Neural cell (in vitro differentiated cells): ENCODE results near the gene ZBTB7C.

Experiments used
- EP300 ChIP-seq: fragments of 450-650 bp; conservative IDR thresholded peaks from 2 replicates; pipeline ENCODE4 v1.6.1; 2014; ENCODE audit warnings: antibody characterized with exemption, mild to moderate bottlenecking, moderate library complexity; ENCODE audit not compliant: poor library complexity, severe bottlenecking
- EZH2 ChIP-seq: fragments of 200-600, 300-800 bp; shearing (Covaris generic), sonication (generic); IDR thresholded peaks from 2 replicates; pipeline ENCODE4 v1.6.1; 2014; ENCODE audit warnings: antibody characterized with exemption, low read length, borderline replicate concordance, mild to moderate bottlenecking; ENCODE audit not compliant: insufficient read depth, poor library complexity, severe bottlenecking
- MXI1 ChIP-seq: fragments of 450-650 bp; conservative IDR thresholded peaks from 2 replicates; pipeline ENCODE4 v1.6.1; 2014; ENCODE audit warnings: antibody characterized with exemption, mild to moderate bottlenecking; ENCODE audit not compliant: poor library complexity, severe bottlenecking
- POLR2AphosphoS5 ChIP-seq: IDR thresholded peaks from 2 replicates; pipeline ENCODE4 v1.6.1; 2012
- RAD21 ChIP-seq: fragments of 450-650 bp; conservative IDR thresholded peaks from 2 replicates; pipeline ENCODE4 v1.6.1; 2014; ENCODE audit warnings: antibody characterized with exemption, mild to moderate bottlenecking, moderate library complexity
- SMC3 ChIP-seq: fragments of 450-650 bp; conservative IDR thresholded peaks from 2 replicates; pipeline ENCODE4 v1.6.1; 2014; ENCODE audit warnings: antibody characterized with exemption, mild to moderate bottlenecking, moderate library complexity; ENCODE audit not compliant: poor library complexity
- TAF1 ChIP-seq: IDR thresholded peaks from 2 replicates; pipeline ENCODE4 v1.6.1; 2012; ENCODE audit warnings: low read depth
- TF ChIP-seq, protein P1 (sequence below): fragments of 450-650 bp; IDR thresholded peaks from 2 replicates; pipeline ENCODE4 v1.5.1; 2014; ENCODE audit warnings: antibody characterized with exemption, mild to moderate bottlenecking, moderate library complexity; ENCODE audit not compliant: poor library complexity, severe bottlenecking
- TF ChIP-seq, protein P2 (sequence below): IDR thresholded peaks from 2 replicates; pipeline ENCODE4 v1.6.1; 2012; ENCODE audit warnings: borderline replicate concordance

DNA sequence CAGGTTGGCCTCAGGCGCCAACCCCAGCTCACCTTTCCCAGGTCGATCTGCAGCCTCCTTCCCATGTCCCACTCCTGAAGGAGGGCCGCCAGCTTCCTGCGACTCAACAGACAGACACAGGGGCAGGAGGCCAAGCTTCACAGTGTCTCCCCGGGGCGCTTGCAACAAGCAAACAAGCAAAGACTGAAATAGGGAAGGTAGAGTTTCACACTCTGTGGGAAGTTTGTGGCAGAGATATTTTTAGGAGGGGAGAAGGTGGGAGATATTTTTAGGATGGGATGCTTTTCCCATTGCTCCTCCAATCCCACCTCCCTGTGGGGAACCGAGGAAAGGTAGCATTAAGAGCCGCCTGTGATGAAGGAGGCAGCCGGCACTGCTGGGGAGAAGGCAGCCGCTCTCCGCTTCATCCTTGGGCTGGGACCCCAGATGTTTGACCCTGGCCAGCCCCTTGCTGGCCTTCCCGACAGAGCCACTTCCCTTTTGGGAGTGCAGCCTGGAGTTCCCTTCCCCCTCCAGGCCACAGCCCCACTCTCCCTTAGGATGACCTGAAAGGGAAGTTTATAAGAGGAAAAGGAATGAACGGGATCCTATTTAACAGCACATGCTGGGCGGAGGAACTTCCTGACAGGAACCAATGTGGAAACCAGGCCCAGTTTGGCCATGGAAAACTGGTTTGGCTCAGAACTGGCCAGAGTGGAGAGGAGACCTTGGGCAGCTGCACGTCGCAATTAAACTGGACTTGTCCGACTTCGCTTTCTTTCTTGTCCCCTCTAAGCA is 336.6 kb downstream of the ZBTB7C start:
- TF ChIP-seq, protein P1, sequence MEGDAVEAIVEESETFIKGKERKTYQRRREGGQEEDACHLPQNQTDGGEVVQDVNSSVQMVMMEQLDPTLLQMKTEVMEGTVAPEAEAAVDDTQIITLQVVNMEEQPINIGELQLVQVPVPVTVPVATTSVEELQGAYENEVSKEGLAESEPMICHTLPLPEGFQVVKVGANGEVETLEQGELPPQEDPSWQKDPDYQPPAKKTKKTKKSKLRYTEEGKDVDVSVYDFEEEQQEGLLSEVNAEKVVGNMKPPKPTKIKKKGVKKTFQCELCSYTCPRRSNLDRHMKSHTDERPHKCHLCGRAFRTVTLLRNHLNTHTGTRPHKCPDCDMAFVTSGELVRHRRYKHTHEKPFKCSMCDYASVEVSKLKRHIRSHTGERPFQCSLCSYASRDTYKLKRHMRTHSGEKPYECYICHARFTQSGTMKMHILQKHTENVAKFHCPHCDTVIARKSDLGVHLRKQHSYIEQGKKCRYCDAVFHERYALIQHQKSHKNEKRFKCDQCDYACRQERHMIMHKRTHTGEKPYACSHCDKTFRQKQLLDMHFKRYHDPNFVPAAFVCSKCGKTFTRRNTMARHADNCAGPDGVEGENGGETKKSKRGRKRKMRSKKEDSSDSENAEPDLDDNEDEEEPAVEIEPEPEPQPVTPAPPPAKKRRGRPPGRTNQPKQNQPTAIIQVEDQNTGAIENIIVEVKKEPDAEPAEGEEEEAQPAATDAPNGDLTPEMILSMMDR, result no peak
- TF ChIP-seq, protein P2, sequence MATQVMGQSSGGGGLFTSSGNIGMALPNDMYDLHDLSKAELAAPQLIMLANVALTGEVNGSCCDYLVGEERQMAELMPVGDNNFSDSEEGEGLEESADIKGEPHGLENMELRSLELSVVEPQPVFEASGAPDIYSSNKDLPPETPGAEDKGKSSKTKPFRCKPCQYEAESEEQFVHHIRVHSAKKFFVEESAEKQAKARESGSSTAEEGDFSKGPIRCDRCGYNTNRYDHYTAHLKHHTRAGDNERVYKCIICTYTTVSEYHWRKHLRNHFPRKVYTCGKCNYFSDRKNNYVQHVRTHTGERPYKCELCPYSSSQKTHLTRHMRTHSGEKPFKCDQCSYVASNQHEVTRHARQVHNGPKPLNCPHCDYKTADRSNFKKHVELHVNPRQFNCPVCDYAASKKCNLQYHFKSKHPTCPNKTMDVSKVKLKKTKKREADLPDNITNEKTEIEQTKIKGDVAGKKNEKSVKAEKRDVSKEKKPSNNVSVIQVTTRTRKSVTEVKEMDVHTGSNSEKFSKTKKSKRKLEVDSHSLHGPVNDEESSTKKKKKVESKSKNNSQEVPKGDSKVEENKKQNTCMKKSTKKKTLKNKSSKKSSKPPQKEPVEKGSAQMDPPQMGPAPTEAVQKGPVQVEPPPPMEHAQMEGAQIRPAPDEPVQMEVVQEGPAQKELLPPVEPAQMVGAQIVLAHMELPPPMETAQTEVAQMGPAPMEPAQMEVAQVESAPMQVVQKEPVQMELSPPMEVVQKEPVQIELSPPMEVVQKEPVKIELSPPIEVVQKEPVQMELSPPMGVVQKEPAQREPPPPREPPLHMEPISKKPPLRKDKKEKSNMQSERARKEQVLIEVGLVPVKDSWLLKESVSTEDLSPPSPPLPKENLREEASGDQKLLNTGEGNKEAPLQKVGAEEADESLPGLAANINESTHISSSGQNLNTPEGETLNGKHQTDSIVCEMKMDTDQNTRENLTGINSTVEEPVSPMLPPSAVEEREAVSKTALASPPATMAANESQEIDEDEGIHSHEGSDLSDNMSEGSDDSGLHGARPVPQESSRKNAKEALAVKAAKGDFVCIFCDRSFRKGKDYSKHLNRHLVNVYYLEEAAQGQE, result no peak
- no peak for TF ChIP-seq POLR2AphosphoS5
- no peak for TF ChIP-seq TAF1
- TF ChIP-seq SMC3, result no peak
- no peak for TF ChIP-seq EP300
- TF ChIP-seq RAD21, result no peak
- no peak for TF ChIP-seq MXI1
- no peak for TF ChIP-seq EZH2
